ENCODE measurements around the gene TBL3. TPM values are rescaled to one million over a fixed set of nuclear protein-coding genes. Genes with fewer than 3 reads are reported as not detected.

TBL3 gene
- total RNA-seq, 6 experiments from 2014 or later, result 15.8 to 42.4 (median 18.1) TPM

DNA sequence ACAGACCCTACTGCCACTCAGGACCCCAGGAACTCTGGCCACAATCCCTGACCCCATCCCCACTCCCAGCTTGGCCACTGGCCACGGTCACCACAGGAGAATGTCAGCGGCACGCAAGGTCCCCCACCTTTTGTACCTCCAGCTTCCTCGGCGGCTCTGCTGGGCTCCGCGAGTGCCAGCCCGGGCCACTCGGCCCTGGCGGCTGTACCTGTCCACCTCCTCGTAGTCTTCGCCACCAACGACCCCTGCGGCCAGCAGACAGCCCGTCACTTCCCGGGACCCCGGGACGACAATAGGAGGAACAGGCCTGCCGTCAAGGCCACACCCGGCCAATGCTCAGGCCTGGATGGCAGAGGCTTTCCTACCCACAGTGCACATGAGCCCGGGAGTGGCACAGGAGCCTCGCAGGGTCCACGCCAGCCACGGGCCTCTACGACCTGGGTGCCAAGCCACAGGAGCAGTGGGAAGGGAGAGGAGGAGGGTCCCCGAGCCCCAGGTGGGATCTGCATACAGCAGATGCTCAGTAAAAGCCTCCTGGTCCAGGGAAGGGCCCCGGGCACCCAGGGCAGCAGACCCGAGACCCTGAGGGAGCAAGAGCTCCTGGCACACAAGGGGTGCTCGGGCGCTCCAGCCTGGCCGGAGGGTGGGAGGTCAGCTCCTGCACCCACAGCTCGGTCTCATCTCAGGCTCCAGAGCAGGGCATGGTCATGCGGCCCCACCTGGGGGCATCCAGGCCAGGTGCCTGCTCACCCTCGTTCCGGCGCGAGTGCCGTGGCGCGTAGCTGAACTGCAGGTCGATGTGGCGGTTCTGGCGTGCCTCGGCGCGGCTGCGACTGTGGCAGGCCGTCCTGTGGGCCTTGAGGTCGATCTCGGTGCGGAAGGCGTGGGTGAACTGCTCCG, 29.9 kb downstream of the TBL3 start:
- Histone ChIP-seq H3K9me3 (no peaks in the 10 kb centered on the region), H3K27me3 (no peaks in the 10 kb centered on the region), H3K36me3 (peaks cover 8 to 58% (median 24%) of the 10 kb centered on the region in 4 donors), H3K27ac (no peak overlapping the region), H3K4me3 (no peak overlapping the region), H3K4me1 (peaks cover 0 to 12% (median 5%) of the 10 kb centered on the region in 4 donors)
- WGBS (ENCODE audit: insufficient coverage, low coverage, low lambda C conversion rate, missing lambda C conversion rate), result 99% methylated on average over 12 of the region's 53 CpGs
- DNase-seq (peak in 1 of 3 donors; percentile 50), ATAC-seq (no peak)
- intact Hi-C loops (cut with DNase I), result no loop called here
- TF ChIP-seq, protein P1, sequence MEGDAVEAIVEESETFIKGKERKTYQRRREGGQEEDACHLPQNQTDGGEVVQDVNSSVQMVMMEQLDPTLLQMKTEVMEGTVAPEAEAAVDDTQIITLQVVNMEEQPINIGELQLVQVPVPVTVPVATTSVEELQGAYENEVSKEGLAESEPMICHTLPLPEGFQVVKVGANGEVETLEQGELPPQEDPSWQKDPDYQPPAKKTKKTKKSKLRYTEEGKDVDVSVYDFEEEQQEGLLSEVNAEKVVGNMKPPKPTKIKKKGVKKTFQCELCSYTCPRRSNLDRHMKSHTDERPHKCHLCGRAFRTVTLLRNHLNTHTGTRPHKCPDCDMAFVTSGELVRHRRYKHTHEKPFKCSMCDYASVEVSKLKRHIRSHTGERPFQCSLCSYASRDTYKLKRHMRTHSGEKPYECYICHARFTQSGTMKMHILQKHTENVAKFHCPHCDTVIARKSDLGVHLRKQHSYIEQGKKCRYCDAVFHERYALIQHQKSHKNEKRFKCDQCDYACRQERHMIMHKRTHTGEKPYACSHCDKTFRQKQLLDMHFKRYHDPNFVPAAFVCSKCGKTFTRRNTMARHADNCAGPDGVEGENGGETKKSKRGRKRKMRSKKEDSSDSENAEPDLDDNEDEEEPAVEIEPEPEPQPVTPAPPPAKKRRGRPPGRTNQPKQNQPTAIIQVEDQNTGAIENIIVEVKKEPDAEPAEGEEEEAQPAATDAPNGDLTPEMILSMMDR (IDR thresholded peaks at IDR 0.05), result no peak
- TF ChIP-seq POLR2A (IDR thresholded peaks at IDR 0.05), result no peak

GRCh38 chr16:2002406-2003230, 30.8 kb downstream of the TBL3 start:
- Histone ChIP-seq H3K4me3 (no peak overlapping the region), H3K27ac (no peak overlapping the region), H3K9me3 (no peaks in the 10 kb centered on the region), H3K27me3 (no peaks in the 10 kb centered on the region), H3K36me3 (peaks cover 8 to 53% (median 24%) of the 10 kb centered on the region in 4 donors), H3K4me1 (peaks cover 0 to 20% (median 8%) of the 10 kb centered on the region in 4 donors)
- TF ChIP-seq, protein P1 (IDR thresholded peaks at IDR 0.05), result no peak
- TF ChIP-seq POLR2A (IDR thresholded peaks at IDR 0.05), result no peak
- DNase-seq (peak in 1 of 3 donors; percentile 57), ATAC-seq (no peak)
- intact Hi-C loops (cut with DNase I), result no loop called here
- 80% methylated on average over 3 of the region's 47 CpGs for WGBS (ENCODE audit: insufficient coverage, low coverage, low lambda C conversion rate, missing lambda C conversion rate)

GRCh38 chr16:2003231-2003826, 31.5 kb downstream of the TBL3 start:
- no peak for ATAC-seq
- peaks cover 5 to 48% (median 24%) of the 10 kb centered on the region in 4 donors for H3K36me3 ChIP-seq
- no peak overlapping the region for H3K27ac ChIP-seq
- intact Hi-C loops (cut with DNase I), result no loop called here
- peaks cover 0 to 27% (median 15%) of the 10 kb centered on the region in 4 donors for H3K4me1 ChIP-seq
- no peaks in the 10 kb centered on the region for H3K9me3 ChIP-seq
- H3K27me3 ChIP-seq, result no peaks in the 10 kb centered on the region
- TF ChIP-seq, protein P1 (IDR thresholded peaks at IDR 0.05), result no peak
- no peak for TF ChIP-seq POLR2A (IDR thresholded peaks at IDR 0.05)
- H3K4me3 ChIP-seq, result no peak overlapping the region
- no peak for DNase-seq
- WGBS (ENCODE audit: insufficient coverage, low coverage, low lambda C conversion rate, missing lambda C conversion rate), result 57% methylated on average over 2 of the region's 8 CpGs

DNA sequence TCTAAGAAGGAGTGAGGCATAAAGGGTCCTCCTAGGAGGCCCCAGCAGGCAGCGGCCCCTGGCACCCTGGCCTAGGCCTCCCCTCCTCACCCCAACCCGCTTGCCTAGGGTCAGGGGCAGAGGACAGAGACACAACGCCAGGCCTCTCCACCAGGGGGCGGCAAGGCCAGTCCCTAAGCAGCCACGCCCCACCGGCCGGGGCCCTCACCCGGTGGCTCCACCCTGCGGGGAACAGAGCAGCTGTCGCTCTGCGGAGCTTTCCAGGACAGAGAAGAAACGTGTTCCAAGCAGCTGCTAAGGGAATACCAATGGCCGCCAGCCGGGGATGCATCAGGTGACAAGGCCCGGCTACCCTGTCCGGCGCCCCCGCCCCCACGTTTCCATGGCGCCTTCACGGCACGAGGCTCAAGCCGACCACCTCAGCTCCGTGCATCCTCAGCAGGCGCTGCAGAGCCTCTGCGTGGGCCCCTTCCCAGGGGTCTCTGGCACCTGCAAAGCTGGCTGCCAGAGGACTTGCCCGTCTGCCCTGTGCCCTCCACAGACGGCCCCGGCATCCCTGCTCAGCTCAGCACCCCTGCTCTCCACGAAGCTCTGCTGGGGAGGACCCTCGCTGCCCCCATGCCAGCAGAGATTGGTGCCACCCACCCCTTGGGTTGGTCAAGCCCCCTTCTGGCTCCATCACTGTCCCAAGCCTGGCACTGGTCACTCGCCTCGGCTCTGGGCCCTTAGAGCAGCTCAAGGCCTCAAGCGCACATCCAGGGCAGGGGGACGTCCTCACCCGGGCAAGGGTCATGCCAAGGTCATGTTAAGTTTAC, 32.2 kb downstream of the TBL3 start:
- DNase-seq (peak; percentile 88 to 90 (median 89)), ATAC-seq (peak; percentile 82 to 89 (median 86))
- no peak overlapping the region for H3K27ac ChIP-seq
- intact Hi-C loops (cut with DNase I), result no loop called here
- TF ChIP-seq POLR2A (IDR thresholded peaks at IDR 0.05), result no peak
- TF ChIP-seq, protein P1 (IDR thresholded peaks at IDR 0.05), result peak; percentile 90 to 97 (median 96)
- WGBS (ENCODE audit: insufficient coverage, low coverage, low lambda C conversion rate, missing lambda C conversion rate), result 0% methylated on average over 4 of the region's 36 CpGs
- no peaks in the 10 kb centered on the region for H3K9me3 ChIP-seq
- H3K27me3 ChIP-seq, result no peaks in the 10 kb centered on the region
- peaks cover 3 to 43% (median 24%) of the 10 kb centered on the region in 4 donors for H3K36me3 ChIP-seq
- no peak overlapping the region for H3K4me3 ChIP-seq
- peaks cover 0 to 31% (median 17%) of the 10 kb centered on the region in 4 donors for H3K4me1 ChIP-seq

Measured in right lobe of liver (tissue), 6 donors.